Activated CD8-positive, alpha-beta memory T cell treated with anti-CD3 and anti-CD28 coated beads, Interleukin-2, amount 10 ng/mL, durations not matched to agents 7 days and 5 days (primary cell): ENCODE results near the gene KCNJ18. TPM values are rescaled to one million over a fixed set of nuclear protein-coding genes. Genes with fewer than 3 reads are reported as not detected.
"Not testable (repeated sequence)": the region's sequence is repeated elsewhere in the genome, so short reads cannot be mapped to it uniquely, and the experiment has no call there.

Experiments used
- ATAC-seq: fragments of 150-1000 bp; cut with Tn5 transposase; one replicate; pipeline ENCODE4 v1.10.0; 2021; ENCODE audit warnings: moderate library complexity
- CTCF ChIA-PET: fragments of 350-600 bp; sonication (Branson Sonifier 250); formaldehyde crosslinking; loops from one replicate; lab custom pipeline; 2021; ENCODE audit warnings: antibody characterized with exemption; lab: Charles Lee
- DNase-seq: peaks from one replicate; pipeline ENCODE4 v3.0.0-alpha.2; 2020
- H3K27ac Mint-ChIP-seq: one replicate; pipeline ENCODE4 v1.8.0; 2021; ENCODE audit warnings: mild to moderate bottlenecking, mixed read lengths
- H3K27me3 Mint-ChIP-seq: one replicate; pipeline ENCODE4 v1.8.0; 2021; ENCODE audit warnings: mixed read lengths
- H3K36me3 Mint-ChIP-seq: one replicate; pipeline ENCODE4 v1.8.0; 2021; ENCODE audit warnings: mild to moderate bottlenecking, mixed read lengths
- H3K4me1 Mint-ChIP-seq: one replicate; pipeline ENCODE4 v1.8.0; 2021; ENCODE audit warnings: mixed read lengths
- H3K4me3 Mint-ChIP-seq: one replicate; pipeline ENCODE4 v1.8.0; 2021; ENCODE audit warnings: mild to moderate bottlenecking, moderate library complexity, mixed read lengths
- H3K9me3 Mint-ChIP-seq: one replicate; pipeline ENCODE4 v1.8.0; 2022; ENCODE audit warnings: low read depth, mixed read lengths
- total RNA-seq, 2 experiments: library from RNA; stranded (reverse); gene quantifications; one replicate each; pipeline ENCODE4 v1.2.3, GENCODE V29; 2021

KCNJ18 gene
- total RNA-seq, 2 experiments from 2014 or later: not detected

DNA sequence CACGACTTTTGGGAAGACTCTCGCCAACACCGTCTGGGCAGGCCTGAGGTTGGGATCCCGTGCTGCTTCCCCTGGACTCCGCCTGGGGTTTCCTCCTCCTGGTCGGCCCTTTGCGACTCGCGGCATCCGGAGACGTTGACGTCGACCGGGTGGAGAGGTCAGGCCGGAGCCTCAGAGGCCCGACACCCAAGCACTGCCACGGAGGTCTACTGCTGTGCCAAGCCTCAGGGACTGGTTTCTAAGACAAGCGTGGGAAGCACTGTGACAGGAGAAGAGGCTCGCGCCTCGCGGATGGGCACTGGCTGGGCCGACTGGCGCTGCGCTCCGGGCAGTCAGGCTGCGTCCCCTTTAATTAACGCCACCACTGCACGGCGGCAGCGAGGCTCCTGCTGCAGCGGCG is 7.9 kb upstream of the KCNJ18 start:
- H3K4me3 Mint-ChIP-seq, CTCF ChIA-PET, ATAC-seq, H3K27ac Mint-ChIP-seq, H3K9me3 Mint-ChIP-seq, H3K27me3 Mint-ChIP-seq, H3K4me1 Mint-ChIP-seq, DNase-seq, H3K36me3 Mint-ChIP-seq: not testable (repeated sequence)

DNA sequence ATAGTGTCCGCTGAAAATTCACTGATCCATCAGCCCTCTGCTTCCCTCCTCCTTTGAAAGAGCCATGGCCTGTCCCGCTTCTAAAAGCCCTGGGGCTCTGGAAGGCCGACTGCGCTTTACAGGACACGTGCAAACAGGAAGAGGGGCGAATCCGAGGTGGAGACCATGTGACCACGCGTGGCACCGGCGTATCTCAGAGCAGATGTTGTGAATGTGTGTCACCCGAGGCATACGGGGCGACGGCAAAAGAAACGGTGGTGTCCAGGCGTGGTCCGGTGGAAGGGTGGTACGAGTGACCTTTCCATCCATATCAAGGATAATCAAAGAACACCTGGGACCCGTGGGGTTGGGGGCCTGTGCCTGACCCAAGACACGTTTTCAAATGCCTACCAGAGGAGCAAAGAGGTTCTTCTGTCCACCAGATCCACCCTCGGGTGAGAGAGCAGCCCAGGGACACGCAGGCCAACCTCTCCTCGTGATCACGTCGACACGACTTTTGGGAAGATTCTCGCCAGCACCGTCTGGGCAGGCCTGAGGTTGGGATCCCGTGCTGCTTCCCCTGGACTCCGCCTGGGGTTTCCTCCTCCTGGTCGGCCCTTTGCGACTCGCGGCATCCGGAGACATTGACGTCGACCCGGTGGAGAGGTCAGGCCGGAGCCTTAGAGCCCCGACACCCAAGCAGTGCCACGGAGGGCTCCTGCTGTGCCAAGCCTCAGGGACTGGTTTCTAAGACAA is 7.1 kb upstream of the KCNJ18 start:
- H3K27me3 Mint-ChIP-seq, DNase-seq, H3K9me3 Mint-ChIP-seq, H3K4me3 Mint-ChIP-seq, H3K27ac Mint-ChIP-seq, H3K36me3 Mint-ChIP-seq, ATAC-seq, CTCF ChIA-PET, H3K4me1 Mint-ChIP-seq: not testable (repeated sequence)

DNA sequence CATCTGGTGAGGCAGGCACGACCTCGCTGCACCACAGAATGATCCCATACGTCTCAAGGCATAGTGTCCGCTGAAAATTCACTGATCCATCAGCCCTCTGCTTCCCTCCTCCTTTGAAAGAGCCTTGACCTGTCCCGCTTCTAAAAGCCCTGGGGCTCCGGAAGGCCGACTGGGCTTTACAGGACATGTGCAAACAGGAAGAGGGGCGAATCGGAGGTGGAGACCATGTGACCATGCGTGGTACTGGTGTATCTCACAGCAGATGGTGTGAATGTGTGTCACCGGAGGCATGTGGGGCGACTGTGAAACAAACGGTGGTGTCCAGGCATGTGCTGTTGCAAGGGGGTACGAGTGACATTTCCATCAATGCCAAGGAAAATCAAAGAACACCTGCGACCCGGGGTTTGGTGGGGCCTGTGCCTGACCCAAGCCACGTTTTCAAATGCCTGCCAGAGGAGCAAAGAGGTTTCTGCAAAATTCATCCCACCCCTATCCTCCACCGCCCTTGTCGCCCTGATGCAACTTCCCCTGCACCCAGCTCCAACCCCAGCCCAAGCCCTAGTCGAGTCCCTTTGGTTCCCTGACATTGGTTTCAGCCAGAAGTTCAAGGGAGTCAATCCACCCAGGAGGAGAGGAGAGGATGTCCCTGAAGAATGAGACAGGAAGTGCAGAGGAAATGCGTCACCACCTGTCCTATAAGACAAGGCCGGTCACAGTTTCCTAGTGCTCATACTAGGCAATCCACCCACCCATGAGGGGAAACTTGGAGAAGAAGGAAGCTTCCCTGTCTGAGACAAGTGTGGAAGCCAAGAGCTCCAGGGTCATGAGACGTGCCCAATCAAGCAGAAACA is 5.9 kb upstream of the KCNJ18 start:
- no peaks in the 10 kb centered on the region for H3K9me3 Mint-ChIP-seq
- no peak overlapping the region for H3K27ac Mint-ChIP-seq
- no peaks in the 10 kb centered on the region for H3K4me1 Mint-ChIP-seq
- CTCF ChIA-PET: no interaction called here
- H3K4me3 Mint-ChIP-seq: no peak overlapping the region
- ATAC-seq: no peak
- no peaks in the 10 kb centered on the region for H3K27me3 Mint-ChIP-seq
- H3K36me3 Mint-ChIP-seq: no peaks in the 10 kb centered on the region
- DNase-seq: no peak

DNA sequence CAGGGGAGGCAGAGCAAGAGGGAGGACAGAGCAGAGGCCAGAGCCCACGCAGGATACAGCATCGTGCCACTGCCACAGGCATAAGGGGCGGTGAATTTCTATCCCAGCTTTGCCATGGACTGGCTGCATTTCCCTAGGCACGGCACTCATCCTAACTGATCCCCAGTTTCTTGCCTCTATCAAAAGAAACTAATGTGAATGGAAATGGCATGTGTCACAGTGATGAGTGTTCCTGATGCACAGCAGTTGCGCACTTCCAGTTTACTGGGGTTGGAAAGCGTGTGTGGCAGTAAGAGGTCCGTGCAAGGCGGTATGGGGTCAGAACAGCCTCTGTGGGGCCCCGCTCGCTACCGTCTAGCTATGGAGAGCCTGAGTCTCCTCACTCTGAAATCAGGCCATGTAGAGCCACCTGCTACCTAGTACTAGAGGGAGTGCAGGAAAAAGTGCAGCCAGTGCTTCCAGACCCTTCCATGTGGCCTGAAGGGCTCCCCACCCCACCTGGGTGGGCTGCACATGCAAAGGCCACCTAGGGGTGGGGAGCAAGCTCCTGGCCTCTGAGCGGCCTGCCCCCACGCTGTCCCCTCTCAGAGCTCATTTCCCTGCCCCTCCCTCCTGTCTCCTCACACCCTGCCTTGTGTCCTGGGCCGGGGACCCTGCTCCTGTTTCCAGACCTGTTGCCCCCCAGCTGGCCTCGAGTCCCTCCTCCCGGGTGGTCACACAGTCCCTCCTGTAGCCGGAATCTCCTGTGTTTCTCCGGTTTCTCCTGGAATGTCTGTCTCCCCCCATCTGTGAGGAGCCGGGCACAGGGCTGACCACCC is 5.0 kb upstream of the KCNJ18 start:
- CTCF ChIA-PET: no interaction called here
- H3K27me3 Mint-ChIP-seq: no peaks in the 10 kb centered on the region
- no peaks in the 10 kb centered on the region for H3K36me3 Mint-ChIP-seq
- no peak for DNase-seq
- H3K9me3 Mint-ChIP-seq: no peaks in the 10 kb centered on the region
- no peak overlapping the region for H3K4me3 Mint-ChIP-seq
- no peak for ATAC-seq
- no peaks in the 10 kb centered on the region for H3K4me1 Mint-ChIP-seq
- H3K27ac Mint-ChIP-seq: no peak overlapping the region

DNA sequence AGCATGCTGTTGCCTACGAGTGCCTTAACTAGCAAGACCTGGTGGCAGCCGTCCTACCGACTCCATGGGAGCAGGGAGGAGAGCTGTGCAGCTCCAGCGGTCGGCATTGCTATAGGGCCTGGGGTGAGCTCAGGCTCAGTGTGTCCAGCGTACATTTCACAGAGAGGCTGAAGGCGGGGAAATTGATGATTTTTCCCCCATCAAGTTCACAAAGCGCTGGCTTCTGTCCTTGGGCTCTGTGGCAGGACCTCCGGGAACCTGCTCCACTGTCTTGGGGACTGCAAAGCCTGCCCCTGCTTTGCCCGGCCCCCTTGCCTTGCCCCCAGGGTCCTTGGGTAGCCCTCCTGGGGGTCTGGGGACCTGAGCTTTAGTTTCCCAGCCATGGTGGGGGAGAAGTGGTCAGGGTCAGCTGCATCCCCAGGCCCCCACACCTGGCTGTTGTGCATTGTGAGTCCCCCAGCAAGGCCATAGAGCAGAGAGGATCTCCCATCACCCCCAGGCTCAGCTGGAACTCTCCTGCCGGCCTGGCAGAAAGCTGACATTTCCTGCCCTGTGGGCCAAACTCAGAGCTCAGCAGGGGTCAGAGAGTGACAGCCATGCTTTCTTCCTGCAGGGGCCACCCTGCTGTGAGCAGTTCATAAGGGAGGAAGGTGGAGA is 3.9 kb upstream of the KCNJ18 start:
- Mint-ChIP-seq H3K36me3 (no peaks in the 10 kb centered on the region), H3K4me1 (no peaks in the 10 kb centered on the region), H3K4me3 (no peak overlapping the region)

DNA sequence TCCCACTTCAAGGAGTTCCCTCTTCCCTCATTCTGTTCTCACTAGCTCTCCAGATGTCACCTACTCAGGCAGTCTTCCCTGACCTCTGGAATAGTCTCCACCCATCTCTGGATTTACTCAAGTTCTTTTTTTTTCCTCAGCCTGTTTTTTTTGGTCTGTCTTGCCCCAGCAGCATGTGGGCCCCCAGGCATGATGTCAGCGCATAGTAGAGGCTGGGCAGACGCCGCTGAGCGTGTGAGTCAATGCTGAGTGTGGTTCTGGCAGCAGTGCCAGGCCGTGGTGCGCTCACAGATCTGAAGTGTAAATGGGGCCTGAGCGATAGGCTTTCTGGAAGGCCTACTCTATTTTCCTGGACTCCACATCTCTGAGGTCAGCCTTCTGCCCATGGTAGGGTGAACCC is 2.7 kb upstream of the KCNJ18 start:
- no peak for ATAC-seq
- Mint-ChIP-seq H3K27ac (no peak overlapping the region), H3K4me3 (no peak overlapping the region)

More for the DNA sequence above, 3.9 kb upstream of the KCNJ18 start:
- DNase-seq (no peak), ATAC-seq (no peak)
- H3K27me3 Mint-ChIP-seq: no peaks in the 10 kb centered on the region
- CTCF ChIA-PET: no interaction called here
- no peaks in the 10 kb centered on the region for H3K9me3 Mint-ChIP-seq
- no peak overlapping the region for H3K27ac Mint-ChIP-seq

DNA sequence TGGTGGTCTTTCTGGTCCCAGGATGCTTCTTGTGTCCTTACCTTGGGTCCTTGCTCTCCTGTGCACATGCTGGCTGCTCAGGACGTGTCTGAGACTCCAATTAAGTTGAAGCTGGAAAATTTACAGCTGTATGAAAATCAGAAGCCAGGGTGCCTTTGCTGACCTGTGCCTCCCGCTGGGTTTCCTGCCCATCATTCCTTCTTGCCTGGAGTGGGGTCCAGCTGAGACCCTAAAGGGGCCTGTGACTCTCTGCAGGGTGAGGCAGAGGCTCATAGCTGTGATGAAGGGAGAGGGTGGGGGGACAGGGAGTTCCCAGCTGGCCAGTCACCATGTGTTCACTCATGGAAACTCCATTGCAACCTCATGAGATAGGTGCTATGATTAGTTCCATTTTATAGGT is 1.5 kb upstream of the KCNJ18 start:
- H3K36me3 Mint-ChIP-seq, ATAC-seq, DNase-seq, H3K27me3 Mint-ChIP-seq, H3K4me1 Mint-ChIP-seq, CTCF ChIA-PET, H3K27ac Mint-ChIP-seq, H3K9me3 Mint-ChIP-seq, H3K4me3 Mint-ChIP-seq: not testable (repeated sequence)

More for the DNA sequence above, 2.7 kb upstream of the KCNJ18 start:
- CTCF ChIA-PET: no interaction called here
- H3K27me3 Mint-ChIP-seq: no peaks in the 10 kb centered on the region
- H3K4me1 Mint-ChIP-seq: no peaks in the 10 kb centered on the region
- DNase-seq: no peak
- no peaks in the 10 kb centered on the region for H3K9me3 Mint-ChIP-seq
- no peaks in the 10 kb centered on the region for H3K36me3 Mint-ChIP-seq

DNA sequence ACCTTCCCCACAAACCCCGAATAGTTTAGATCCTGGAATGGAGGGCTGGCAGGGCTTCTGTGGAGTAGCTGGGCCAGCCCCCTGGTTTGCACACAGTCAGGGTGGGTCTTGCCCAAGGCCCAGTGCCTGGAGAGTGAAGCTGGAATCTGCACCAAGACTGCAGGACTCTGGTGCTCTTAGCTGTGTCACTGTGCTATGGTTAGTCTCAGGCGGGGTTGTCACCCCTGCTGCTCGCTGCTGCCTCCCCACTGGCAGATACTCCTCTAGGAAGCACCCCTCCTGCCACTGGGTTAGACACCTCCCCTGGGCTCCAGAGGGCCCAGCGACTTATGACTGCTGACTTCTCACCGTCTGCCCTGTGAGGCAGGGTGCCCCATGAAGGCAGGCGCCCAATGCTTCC is 842 bp upstream of the KCNJ18 start:
- CTCF ChIA-PET, H3K36me3 Mint-ChIP-seq, H3K27me3 Mint-ChIP-seq, ATAC-seq, DNase-seq, H3K27ac Mint-ChIP-seq, H3K4me1 Mint-ChIP-seq, H3K4me3 Mint-ChIP-seq, H3K9me3 Mint-ChIP-seq: not testable (repeated sequence)

DNA sequence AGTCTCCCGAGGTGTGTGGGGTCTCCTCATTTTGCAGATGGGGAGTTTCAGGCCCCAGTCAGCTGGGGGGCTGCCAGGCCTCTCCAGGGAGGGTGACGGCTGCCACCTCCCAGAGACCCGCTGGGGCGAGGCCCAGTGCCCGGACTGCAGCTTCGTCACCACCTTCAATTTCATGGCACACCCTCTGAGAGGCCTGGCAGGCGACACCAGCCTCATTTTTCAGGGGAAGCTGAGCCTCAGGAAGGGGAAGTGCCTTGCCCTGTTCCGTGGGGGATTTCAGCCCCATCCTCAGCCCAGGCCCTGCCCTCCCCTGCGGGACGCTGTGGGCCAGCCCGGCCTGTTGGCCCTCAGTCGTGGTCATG is 362 bp downstream of the KCNJ18 start:
- H3K36me3 Mint-ChIP-seq, ATAC-seq, H3K27ac Mint-ChIP-seq, DNase-seq, H3K4me3 Mint-ChIP-seq, H3K9me3 Mint-ChIP-seq, H3K4me1 Mint-ChIP-seq, H3K27me3 Mint-ChIP-seq, CTCF ChIA-PET: not testable (repeated sequence)

DNA sequence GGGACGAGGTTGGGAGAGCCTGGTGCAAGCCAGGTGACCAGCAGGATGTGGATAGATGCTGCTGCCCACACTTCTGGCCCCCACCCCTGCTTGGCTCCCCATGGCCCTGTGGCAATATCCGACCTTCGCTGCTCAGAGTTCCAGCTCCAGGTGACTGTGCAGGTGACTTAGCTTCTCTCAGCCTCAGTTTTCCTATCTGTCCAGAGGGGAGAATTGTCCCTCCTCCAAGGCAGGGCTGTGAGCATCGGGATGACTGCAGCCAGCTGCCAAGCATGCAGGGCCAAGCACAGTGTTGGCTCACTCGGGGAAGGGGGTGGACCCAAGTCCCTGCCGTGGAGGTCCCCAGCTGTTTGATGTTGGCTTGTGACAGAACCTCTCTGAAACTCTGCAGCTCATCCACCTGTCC is 1.1 kb downstream of the KCNJ18 start:
- CTCF ChIA-PET, ATAC-seq, DNase-seq: not testable (repeated sequence)

DNA sequence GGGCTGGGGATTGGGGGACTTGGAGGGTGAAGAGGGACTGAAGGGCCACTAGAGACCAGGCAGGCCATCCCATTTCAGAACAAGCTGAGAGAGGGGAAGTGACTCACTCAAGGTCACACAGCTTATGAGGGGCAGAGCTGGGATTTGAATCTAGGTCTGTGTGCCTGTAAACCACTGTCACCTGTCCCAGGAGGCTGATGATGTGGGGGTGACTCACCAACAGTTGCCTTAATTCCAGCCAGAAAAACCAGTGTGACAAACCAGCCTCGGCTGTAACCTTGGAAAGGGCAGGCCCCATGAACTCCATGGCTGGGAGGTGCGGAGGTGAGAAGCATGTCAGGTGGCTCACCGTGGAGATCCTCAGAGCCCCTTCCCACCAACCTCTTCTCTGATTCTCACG is 1.6 kb downstream of the KCNJ18 start:
- H3K27me3 Mint-ChIP-seq, CTCF ChIA-PET, H3K9me3 Mint-ChIP-seq, H3K4me3 Mint-ChIP-seq, H3K4me1 Mint-ChIP-seq, H3K36me3 Mint-ChIP-seq, DNase-seq, H3K27ac Mint-ChIP-seq, ATAC-seq: not testable (repeated sequence)

More for the DNA sequence above, 1.1 kb downstream of the KCNJ18 start:
- H3K9me3 Mint-ChIP-seq, H3K27me3 Mint-ChIP-seq, H3K4me3 Mint-ChIP-seq, H3K27ac Mint-ChIP-seq, H3K36me3 Mint-ChIP-seq, H3K4me1 Mint-ChIP-seq: not testable (repeated sequence)

DNA sequence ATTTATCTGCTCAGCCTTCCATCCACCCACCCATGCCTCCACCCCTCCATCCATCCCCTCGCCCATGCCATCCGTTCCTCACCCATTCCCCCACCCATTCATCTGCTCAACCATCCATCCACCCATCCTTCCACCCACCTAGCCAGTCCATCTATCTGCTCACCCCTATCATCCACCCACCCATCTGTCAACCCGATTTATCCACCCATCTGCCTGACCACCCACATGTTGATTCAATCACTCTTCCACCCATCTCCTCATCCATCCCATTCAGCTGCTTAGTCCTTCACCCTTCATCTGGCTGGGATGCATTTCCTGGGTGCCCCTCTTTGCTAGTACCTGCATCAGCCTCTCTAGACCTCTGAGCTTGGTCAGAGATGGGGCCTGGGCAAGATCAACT is 3.9 kb downstream of the KCNJ18 start:
- H3K9me3 Mint-ChIP-seq, CTCF ChIA-PET, H3K4me3 Mint-ChIP-seq, ATAC-seq, DNase-seq, H3K27me3 Mint-ChIP-seq, H3K27ac Mint-ChIP-seq, H3K4me1 Mint-ChIP-seq, H3K36me3 Mint-ChIP-seq: not testable (repeated sequence)

DNA sequence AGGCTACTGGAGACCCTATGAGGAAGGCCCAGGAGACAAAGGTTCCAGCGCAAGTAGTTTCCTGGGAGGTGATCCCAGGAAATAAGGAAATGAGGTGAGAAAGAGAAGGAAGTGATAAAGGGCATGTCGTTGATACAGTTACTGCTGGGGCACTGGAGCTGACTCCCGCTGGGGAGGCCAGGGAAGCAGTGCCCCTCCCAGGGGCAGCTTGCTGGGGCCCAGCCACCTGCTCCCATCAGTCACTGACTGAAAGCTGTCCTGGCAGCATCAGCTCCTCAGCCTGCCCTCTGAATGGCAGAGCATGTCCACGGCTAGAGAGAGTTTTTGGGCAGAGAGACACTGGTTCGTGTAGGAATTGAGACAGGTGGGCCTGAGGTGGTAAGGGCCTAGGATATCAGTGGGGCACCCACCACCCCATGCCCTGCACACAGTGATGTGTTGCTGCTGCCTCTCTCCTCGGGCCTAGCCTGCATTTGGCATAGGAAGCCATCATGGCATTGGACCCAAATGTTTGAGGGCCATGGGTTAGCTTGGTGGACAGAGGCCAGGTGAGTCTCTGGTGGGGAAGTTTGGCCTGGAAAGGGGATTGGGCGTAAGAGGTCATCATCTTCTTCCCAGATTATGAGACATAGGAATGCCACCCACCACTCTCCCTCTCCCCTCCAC is 4.7 kb downstream of the KCNJ18 start:
- H3K4me3 Mint-ChIP-seq, H3K27ac Mint-ChIP-seq, DNase-seq, H3K9me3 Mint-ChIP-seq, ATAC-seq, CTCF ChIA-PET, H3K36me3 Mint-ChIP-seq, H3K27me3 Mint-ChIP-seq, H3K4me1 Mint-ChIP-seq: not testable (repeated sequence)
